ENCODE results near the gene RNF213.

RNF213 gene

GRCh38 chr17:80358131-80358530 is 97.5 kb downstream of the RNF213 start:
- no peak for DNase-seq (ENCODE audit: low read depth)
- H3K4me3 ChIP-seq (ENCODE audit: low read depth, low read length), result no peak overlapping the region
- no peak for TF ChIP-seq CTCF (conservative IDR thresholded peaks at IDR 0.05; ENCODE audit: low read depth, low read length)

- no peak overlapping the region for H3K4me3 ChIP-seq (ENCODE audit: low read depth, low read length)
- no peak for TF ChIP-seq CTCF (conservative IDR thresholded peaks at IDR 0.05; ENCODE audit: low read depth, low read length)
- no peak for DNase-seq (ENCODE audit: low read depth)
These were observed 98.2 kb downstream of the RNF213 start for GRCh38 chr17:80358861-80359260.

- H3K4me3 ChIP-seq (ENCODE audit: low read depth, low read length), result no peak overlapping the region
- TF ChIP-seq CTCF (conservative IDR thresholded peaks at IDR 0.05; ENCODE audit: low read depth, low read length), result no peak
- peak; percentile 49 for DNase-seq (ENCODE audit: low read depth)
These were observed 98.9 kb downstream of the RNF213 start for GRCh38 chr17:80359422-80360110.

- H3K4me3 ChIP-seq (ENCODE audit: low read depth, low read length), result no peak overlapping the region
- DNase-seq (ENCODE audit: low read depth), result no peak
- TF ChIP-seq CTCF (conservative IDR thresholded peaks at IDR 0.05; ENCODE audit: low read depth, low read length), result no peak
These were observed 99.7 kb downstream of the RNF213 start for GRCh38 chr17:80360396-80360795.

GRCh38 chr17:80361495-80362220 is 101.0 kb downstream of the RNF213 start:
- TF ChIP-seq CTCF (conservative IDR thresholded peaks at IDR 0.05; ENCODE audit: low read depth, low read length), result peak; percentile 49
- peak; percentile 16 for DNase-seq (ENCODE audit: low read depth)
- no peak overlapping the region for H3K4me3 ChIP-seq (ENCODE audit: low read depth, low read length)

GRCh38 chr17:80362428-80363119 is 101.9 kb downstream of the RNF213 start:
- peak; percentile 59 for DNase-seq (ENCODE audit: low read depth)
- H3K4me3 ChIP-seq (ENCODE audit: low read depth, low read length), result no peak overlapping the region
- TF ChIP-seq CTCF (conservative IDR thresholded peaks at IDR 0.05; ENCODE audit: low read depth, low read length), result no peak
